ENCODE results near the gene KCND3.

DNA sequence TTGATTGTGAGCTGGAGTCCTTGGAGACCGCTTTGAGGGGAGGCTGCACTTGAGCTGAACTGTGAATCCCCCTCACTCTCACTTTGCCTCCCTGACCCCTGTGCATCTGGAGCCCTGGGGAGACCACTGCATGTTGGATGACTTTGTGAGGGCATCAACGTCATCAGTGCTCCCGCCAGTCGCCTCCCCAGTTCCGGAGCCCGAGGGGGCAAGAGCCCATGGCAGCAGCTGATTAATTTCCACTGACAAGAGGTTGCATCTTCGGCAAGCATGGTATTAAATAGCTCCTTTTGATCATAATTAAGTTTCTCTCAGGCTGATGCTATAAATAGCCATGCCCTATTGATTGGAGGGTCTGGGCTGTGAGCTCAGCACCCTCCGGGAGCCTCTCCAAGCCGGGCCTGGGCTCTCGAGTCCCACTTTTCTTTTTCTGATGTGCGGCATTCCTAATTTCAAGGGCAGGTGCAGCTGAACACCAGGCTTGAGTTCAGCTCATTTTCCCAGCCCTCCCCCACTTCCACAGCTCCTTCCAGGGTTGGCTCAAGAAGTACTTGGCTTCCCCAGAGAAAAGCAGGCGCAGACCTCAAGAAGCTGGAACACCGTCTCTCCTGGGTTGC lies 33.2 kb downstream of the KCND3 start:
- TF ChIP-seq, protein P1, sequence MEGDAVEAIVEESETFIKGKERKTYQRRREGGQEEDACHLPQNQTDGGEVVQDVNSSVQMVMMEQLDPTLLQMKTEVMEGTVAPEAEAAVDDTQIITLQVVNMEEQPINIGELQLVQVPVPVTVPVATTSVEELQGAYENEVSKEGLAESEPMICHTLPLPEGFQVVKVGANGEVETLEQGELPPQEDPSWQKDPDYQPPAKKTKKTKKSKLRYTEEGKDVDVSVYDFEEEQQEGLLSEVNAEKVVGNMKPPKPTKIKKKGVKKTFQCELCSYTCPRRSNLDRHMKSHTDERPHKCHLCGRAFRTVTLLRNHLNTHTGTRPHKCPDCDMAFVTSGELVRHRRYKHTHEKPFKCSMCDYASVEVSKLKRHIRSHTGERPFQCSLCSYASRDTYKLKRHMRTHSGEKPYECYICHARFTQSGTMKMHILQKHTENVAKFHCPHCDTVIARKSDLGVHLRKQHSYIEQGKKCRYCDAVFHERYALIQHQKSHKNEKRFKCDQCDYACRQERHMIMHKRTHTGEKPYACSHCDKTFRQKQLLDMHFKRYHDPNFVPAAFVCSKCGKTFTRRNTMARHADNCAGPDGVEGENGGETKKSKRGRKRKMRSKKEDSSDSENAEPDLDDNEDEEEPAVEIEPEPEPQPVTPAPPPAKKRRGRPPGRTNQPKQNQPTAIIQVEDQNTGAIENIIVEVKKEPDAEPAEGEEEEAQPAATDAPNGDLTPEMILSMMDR (IDR thresholded peaks at IDR 0.05) = no peak
- TF ChIP-seq EZH2phosphoT487 (IDR thresholded peaks at IDR 0.05) = no peak

All from neural progenitor cell (in vitro differentiated cells).